HL-60 (cell line): Measurements from ENCODE around the gene ZNRF2.

Source experiments
- DNase-seq, 2 experiments: peaks; one replicate each; pipeline ENCODE4 v3.0.0-alpha.2; 2010 to 2020; ENCODE audit warnings: low read depth in 1 of 2, low spot score in 1 of 2
- H3K27ac ChIP-seq: fragments of 250-450 bp; sonication (Bioruptor Pico); replicated peaks from 2 replicates; pipeline ENCODE4 v1.5.1; 2020; ENCODE audit warnings: mild to moderate bottlenecking, moderate library complexity
- H3K27me3 ChIP-seq: fragments of 250-450 bp; sonication (Bioruptor Pico); 2 replicates; pipeline ENCODE4 v1.5.1; 2021; ENCODE audit warnings: mild to moderate bottlenecking, moderate library complexity; ENCODE audit not compliant: insufficient read depth, poor library complexity, severe bottlenecking
- H3K4me3 ChIP-seq: replicated peaks from 2 replicates; pipeline ENCODE4 v1.5.1; 2011; ENCODE audit warnings: mild to moderate bottlenecking, control low read depth, low read length; ENCODE audit not compliant: insufficient read depth
- GABPA ChIP-seq: IDR thresholded peaks from 2 replicates; pipeline ENCODE4 v1.6.1; 2012; ENCODE audit warnings: low read depth
- POLR2AphosphoS5 ChIP-seq: IDR thresholded peaks from 2 replicates; pipeline ENCODE4 v1.6.1; 2012; ENCODE audit warnings: low read depth
- SPI1 ChIP-seq: IDR thresholded peaks from 2 replicates; pipeline ENCODE4 v1.6.1; 2012; ENCODE audit warnings: low read depth, mild to moderate bottlenecking, borderline replicate concordance
- TF ChIP-seq, protein P1 (sequence below): IDR thresholded peaks from one replicate; pipeline ENCODE4 v1.5.1; 2011; ENCODE audit warnings: low read length, control low read depth, inconsistent platforms; ENCODE audit not compliant: insufficient read depth
- TF ChIP-seq, protein P2 (sequence below): IDR thresholded peaks from 2 replicates; pipeline ENCODE4 v1.6.1; 2012; ENCODE audit warnings: low read depth; ENCODE audit not compliant: insufficient replicate concordance

Gene ZNRF2

DNA sequence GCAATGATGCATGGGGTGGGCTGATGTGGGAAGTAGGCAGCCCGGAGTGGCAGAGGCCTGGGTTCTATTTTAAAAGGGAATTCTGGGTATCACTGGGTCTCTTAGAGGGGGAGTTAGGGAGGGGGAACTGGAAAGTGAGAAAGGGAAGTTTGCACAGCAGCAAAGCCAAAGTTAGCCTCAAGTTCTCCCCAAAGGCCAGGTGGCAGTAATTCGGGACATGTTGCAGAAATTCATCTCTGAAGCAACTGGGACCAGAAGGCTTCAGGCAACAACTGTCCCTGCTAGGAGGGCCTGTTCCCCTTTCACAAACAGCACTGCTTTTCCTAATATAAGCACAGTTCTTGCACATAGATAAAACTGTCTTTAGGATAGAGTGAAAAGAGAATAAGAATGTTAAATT, 126.8 kb downstream of the ZNRF2 start:
- H3K4me3 ChIP-seq: no peak overlapping the region
- H3K27ac ChIP-seq: peak overlapping the region; percentile 55
- no peaks in the 10 kb centered on the region for H3K27me3 ChIP-seq
- peak in 1 of 2 experiments; percentile 84 for DNase-seq
- TF ChIP-seq SPI1 (peak; percentile 71; the same call in 1 of the 2 replicates), POLR2AphosphoS5 (peak; percentile 63; the same call in 1 of the 2 replicates), GABPA (no peak)
- TF ChIP-seq, protein P1, sequence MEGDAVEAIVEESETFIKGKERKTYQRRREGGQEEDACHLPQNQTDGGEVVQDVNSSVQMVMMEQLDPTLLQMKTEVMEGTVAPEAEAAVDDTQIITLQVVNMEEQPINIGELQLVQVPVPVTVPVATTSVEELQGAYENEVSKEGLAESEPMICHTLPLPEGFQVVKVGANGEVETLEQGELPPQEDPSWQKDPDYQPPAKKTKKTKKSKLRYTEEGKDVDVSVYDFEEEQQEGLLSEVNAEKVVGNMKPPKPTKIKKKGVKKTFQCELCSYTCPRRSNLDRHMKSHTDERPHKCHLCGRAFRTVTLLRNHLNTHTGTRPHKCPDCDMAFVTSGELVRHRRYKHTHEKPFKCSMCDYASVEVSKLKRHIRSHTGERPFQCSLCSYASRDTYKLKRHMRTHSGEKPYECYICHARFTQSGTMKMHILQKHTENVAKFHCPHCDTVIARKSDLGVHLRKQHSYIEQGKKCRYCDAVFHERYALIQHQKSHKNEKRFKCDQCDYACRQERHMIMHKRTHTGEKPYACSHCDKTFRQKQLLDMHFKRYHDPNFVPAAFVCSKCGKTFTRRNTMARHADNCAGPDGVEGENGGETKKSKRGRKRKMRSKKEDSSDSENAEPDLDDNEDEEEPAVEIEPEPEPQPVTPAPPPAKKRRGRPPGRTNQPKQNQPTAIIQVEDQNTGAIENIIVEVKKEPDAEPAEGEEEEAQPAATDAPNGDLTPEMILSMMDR: no peak

DNA sequence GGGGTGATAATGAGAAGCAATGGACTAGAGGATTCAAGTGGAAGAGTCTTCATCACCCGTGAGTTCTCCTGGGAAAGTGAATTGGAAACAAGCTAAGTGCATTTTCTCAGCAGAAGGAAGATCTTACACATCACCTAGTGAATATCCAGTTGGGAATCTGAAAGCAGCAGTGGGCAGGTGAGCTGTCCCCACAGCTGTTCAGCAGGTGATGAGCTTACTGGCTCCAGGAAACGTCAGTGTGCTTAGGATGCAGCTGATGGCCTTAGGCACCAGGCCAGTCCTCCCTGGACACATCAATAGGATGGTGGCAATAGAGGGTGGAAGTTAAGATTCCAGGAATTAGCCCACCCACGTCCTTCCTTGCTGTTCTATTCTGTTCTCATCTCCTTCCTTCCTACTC, 127.5 kb downstream of the ZNRF2 start:
- no peak for DNase-seq
- peak overlapping the region; percentile 55 for H3K27ac ChIP-seq
- no peak for TF ChIP-seq GABPA
- TF ChIP-seq, protein P1: no peak
- TF ChIP-seq POLR2AphosphoS5: no peak
- TF ChIP-seq SPI1: no peak
- TF ChIP-seq, protein P2, sequence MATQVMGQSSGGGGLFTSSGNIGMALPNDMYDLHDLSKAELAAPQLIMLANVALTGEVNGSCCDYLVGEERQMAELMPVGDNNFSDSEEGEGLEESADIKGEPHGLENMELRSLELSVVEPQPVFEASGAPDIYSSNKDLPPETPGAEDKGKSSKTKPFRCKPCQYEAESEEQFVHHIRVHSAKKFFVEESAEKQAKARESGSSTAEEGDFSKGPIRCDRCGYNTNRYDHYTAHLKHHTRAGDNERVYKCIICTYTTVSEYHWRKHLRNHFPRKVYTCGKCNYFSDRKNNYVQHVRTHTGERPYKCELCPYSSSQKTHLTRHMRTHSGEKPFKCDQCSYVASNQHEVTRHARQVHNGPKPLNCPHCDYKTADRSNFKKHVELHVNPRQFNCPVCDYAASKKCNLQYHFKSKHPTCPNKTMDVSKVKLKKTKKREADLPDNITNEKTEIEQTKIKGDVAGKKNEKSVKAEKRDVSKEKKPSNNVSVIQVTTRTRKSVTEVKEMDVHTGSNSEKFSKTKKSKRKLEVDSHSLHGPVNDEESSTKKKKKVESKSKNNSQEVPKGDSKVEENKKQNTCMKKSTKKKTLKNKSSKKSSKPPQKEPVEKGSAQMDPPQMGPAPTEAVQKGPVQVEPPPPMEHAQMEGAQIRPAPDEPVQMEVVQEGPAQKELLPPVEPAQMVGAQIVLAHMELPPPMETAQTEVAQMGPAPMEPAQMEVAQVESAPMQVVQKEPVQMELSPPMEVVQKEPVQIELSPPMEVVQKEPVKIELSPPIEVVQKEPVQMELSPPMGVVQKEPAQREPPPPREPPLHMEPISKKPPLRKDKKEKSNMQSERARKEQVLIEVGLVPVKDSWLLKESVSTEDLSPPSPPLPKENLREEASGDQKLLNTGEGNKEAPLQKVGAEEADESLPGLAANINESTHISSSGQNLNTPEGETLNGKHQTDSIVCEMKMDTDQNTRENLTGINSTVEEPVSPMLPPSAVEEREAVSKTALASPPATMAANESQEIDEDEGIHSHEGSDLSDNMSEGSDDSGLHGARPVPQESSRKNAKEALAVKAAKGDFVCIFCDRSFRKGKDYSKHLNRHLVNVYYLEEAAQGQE: no peak
- no peaks in the 10 kb centered on the region for H3K27me3 ChIP-seq
- no peak overlapping the region for H3K4me3 ChIP-seq

DNA sequence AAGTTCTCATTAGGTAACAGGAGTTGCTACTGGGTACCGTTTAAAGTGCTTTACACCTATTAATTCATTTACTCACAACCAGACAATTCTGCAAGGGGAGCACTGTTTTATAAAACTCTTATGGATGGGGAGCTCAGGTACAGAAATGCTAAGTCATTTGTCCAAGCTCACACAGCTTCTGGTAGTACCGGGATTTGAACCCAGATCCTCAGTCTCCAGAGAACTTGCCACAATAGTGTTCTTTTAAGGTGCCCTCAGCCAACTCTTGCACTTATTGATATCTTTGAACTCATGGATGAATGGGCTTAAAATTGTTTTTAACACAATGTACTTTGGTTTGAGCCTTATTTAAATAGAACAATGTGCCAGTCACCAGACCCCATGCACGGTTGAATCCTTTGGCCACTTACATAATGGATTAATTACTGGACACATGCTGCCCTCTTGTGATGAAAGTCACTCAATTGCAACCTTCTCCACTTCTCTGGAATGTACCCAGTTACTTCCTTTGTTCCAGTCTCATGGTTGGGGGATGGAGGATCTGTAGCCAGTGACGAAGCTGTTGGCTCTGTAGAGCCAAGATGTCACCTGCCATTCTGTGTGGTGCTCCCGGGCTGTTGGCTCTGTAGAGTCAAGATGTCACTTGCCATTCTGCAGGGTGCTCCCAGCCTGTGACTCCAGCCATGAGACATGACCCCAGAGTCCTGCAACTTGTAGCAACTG, 128.5 kb downstream of the ZNRF2 start:
- Histone ChIP-seq H3K27ac (peak overlapping the region; percentile 55), H3K4me3 (no peak overlapping the region), H3K27me3 (no peaks in the 10 kb centered on the region)
- TF ChIP-seq GABPA: no peak
- TF ChIP-seq POLR2AphosphoS5: no peak
- TF ChIP-seq, protein P2: no peak
- TF ChIP-seq SPI1: no peak
- TF ChIP-seq, protein P1: no peak
- peak in 1 of 2 experiments; percentile 49 for DNase-seq

DNA sequence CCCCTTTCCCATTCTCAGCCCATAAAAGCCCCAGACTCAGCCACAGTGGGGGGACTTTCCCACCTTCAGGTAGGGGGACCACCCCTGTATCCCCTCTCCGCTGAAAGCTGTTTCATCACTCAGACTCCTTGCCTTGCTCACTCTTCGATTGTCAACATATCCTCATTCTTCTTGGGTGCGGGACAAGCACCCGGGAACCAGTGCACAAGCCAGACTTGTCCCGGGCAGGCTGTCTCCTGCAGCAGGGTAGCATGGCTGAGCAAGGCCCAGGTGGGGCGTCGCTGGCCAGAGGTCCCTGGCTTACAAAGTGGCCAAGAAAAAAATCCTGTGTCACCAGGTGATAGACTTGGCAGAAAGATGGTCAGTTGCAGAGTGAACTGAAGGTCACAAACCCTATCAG, 129.5 kb downstream of the ZNRF2 start:
- no peak for DNase-seq
- Histone ChIP-seq H3K27ac (no peak overlapping the region), H3K4me3 (no peak overlapping the region), H3K27me3 (no peaks in the 10 kb centered on the region)
- TF ChIP-seq GABPA: no peak
- TF ChIP-seq SPI1: no peak
- TF ChIP-seq, protein P1: no peak
- TF ChIP-seq POLR2AphosphoS5: no peak
- TF ChIP-seq, protein P2: no peak
